ENCODE results near the gene CASZ1.

DNA sequence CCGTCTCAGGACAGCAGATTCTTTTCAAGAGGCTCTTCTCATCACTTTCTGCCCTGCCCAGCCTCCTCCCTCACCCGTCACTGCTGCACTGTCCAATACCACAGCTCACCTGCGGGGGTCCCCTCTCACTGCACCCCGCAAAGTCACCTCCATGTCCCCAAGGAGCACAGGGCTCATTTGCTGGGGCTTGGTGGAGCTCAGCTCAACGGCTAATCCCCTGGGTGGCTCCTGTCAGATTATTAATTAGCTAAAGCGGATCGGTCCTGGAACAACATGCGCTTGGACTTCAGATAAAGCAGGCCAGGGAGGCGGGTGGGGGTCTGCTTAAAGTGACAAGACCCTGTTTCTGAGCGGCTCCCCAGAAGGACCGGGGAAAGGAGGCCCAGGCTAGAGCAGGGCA is 43.1 kb downstream of the CASZ1 start:
- TF ChIP-seq, protein P1, sequence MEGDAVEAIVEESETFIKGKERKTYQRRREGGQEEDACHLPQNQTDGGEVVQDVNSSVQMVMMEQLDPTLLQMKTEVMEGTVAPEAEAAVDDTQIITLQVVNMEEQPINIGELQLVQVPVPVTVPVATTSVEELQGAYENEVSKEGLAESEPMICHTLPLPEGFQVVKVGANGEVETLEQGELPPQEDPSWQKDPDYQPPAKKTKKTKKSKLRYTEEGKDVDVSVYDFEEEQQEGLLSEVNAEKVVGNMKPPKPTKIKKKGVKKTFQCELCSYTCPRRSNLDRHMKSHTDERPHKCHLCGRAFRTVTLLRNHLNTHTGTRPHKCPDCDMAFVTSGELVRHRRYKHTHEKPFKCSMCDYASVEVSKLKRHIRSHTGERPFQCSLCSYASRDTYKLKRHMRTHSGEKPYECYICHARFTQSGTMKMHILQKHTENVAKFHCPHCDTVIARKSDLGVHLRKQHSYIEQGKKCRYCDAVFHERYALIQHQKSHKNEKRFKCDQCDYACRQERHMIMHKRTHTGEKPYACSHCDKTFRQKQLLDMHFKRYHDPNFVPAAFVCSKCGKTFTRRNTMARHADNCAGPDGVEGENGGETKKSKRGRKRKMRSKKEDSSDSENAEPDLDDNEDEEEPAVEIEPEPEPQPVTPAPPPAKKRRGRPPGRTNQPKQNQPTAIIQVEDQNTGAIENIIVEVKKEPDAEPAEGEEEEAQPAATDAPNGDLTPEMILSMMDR (IDR thresholded peaks at IDR 0.05; ENCODE audit: borderline replicate concordance, extremely low read depth, low read length, poor library complexity, severe bottlenecking) = peak; percentile 39
- no peak for TF ChIP-seq EZH2 (IDR thresholded peaks at IDR 0.05; ENCODE audit: borderline replicate concordance, low read depth, low read length, severe bottlenecking)

Measured in DND-41 (cell line).